HEK293T (cell line): ENCODE data around the gene SLC43A1.

Experiments used
- CTCF ChIA-PET: fragments of 350-600 bp; formaldehyde crosslinking; extraction: SDS; loops from one replicate; lab custom pipeline; 2021; ENCODE audit warnings: antibody characterized with exemption, inconsistent platforms; lab: Yijun Ruan, JAX
- POLR2A ChIA-PET: fragments of 350-600 bp; formaldehyde crosslinking; extraction: SDS; loops from one replicate; lab custom pipeline; 2020; ENCODE audit warnings: antibody characterized with exemption, inconsistent platforms; lab: Yijun Ruan, JAX
- DNase-seq: peaks from one replicate; pipeline ENCODE4 v3.0.0; 2012; ENCODE audit warnings: mixed read lengths; ENCODE audit errors: extremely low spot score
- ARNT ChIP-seq: fragments of 450-650 bp; IDR thresholded peaks from 2 replicates; pipeline ENCODE4 v1.6.1; 2017; ENCODE audit warnings: mild to moderate bottlenecking
- BHLHE40 ChIP-seq: fragments of 450-650 bp; IDR thresholded peaks from 2 replicates; pipeline ENCODE4 v1.6.1; 2016; ENCODE audit warnings: mild to moderate bottlenecking, moderate library complexity, borderline replicate concordance
- CTBP1 ChIP-seq: fragments of 450-650 bp; IDR thresholded peaks from 2 replicates; pipeline ENCODE4 v1.6.1; 2016; ENCODE audit warnings: borderline replicate concordance
- ELF4 ChIP-seq: fragments of 450-650 bp; IDR thresholded peaks from 2 replicates; pipeline ENCODE4 v1.6.1; 2017; ENCODE audit warnings: antibody characterized with exemption
- FOXA1 ChIP-seq: fragments of 450-650 bp; IDR thresholded peaks from 2 replicates; pipeline ENCODE4 v1.6.1; 2016; ENCODE audit warnings: mild to moderate bottlenecking
- FOXK2 ChIP-seq: fragments of 450-650 bp; IDR thresholded peaks from 2 replicates; pipeline ENCODE4 v1.6.1; 2016; ENCODE audit warnings: mild to moderate bottlenecking
- FOXM1 ChIP-seq: fragments of 450-650 bp; IDR thresholded peaks from 2 replicates; pipeline ENCODE4 v1.6.1; 2017; ENCODE audit warnings: mild to moderate bottlenecking, borderline replicate concordance
- HDGF ChIP-seq: fragments of 450-650 bp; IDR thresholded peaks from 2 replicates; pipeline ENCODE4 v1.6.1; 2017; ENCODE audit warnings: antibody characterized with exemption, borderline replicate concordance
- L3MBTL2 ChIP-seq: fragments of 450-650 bp; conservative IDR thresholded peaks from 2 replicates; pipeline ENCODE4 v1.6.1; 2016; ENCODE audit warnings: mild to moderate bottlenecking
- LEF1 ChIP-seq: fragments of 450-650 bp; IDR thresholded peaks from 2 replicates; pipeline ENCODE4 v1.6.1; 2017; ENCODE audit warnings: mild to moderate bottlenecking, borderline replicate concordance
- NFRKB ChIP-seq: fragments of 450-650 bp; IDR thresholded peaks from 2 replicates; pipeline ENCODE4 v1.6.1; 2016; ENCODE audit warnings: mild to moderate bottlenecking, moderate library complexity
- PKNOX1 ChIP-seq: fragments of 450-650 bp; IDR thresholded peaks from 2 replicates; pipeline ENCODE4 v1.6.1; 2016
- SP1 ChIP-seq: fragments of 450-650 bp; IDR thresholded peaks from 2 replicates; pipeline ENCODE4 v1.6.1; 2017
- SUZ12 ChIP-seq: fragments of 450-650 bp; IDR thresholded peaks from 2 replicates; pipeline ENCODE4 v1.6.1; 2016; ENCODE audit warnings: mild to moderate bottlenecking
- TARDBP ChIP-seq: fragments of 450-650 bp; IDR thresholded peaks from 2 replicates; pipeline ENCODE4 v1.6.1; 2016
- ZNF384 ChIP-seq: fragments of 450-650 bp; IDR thresholded peaks from 2 replicates; pipeline ENCODE4 v1.6.1; 2016

The SLC43A1 gene

GRCh38 chr11:57474017-57474802 is 41.3 kb downstream of the SLC43A1 start:
- TF ChIP-seq TARDBP: no peak
- TF ChIP-seq SUZ12: no peak
- no peak for TF ChIP-seq PKNOX1
- TF ChIP-seq BHLHE40: no peak
- no peak for TF ChIP-seq L3MBTL2
- TF ChIP-seq NFRKB: no peak
- TF ChIP-seq FOXM1: no peak
- TF ChIP-seq CTBP1: no peak
- TF ChIP-seq SP1: no peak
- no peak for TF ChIP-seq LEF1
- no peak for TF ChIP-seq FOXK2
- no peak for DNase-seq
- ChIA-PET POLR2A (interaction anchor here (0.9 to 1.5 kb wide), 2 partner anchors 10 to 139 kb away, joined by 3 to 4 read pairs; partner anchors contain the start of gene SSRP1), CTCF (interaction anchor here (0.5 to 1.9 kb wide), 4 partner anchors 8 to 122 kb away, joined by 3 to 6 read pairs (median 4); no protein-coding TSS in a partner anchor)

- no peak for DNase-seq
- TF ChIP-seq FOXM1 (no peak), ZNF384 (no peak), NFRKB (no peak), L3MBTL2 (no peak)
- POLR2A ChIA-PET: interaction anchor here (1.5 kb wide), 1 partner anchor 9 kb away, joined by 4 read pairs; no protein-coding TSS in a partner anchor
- CTCF ChIA-PET: interaction anchor here (0.5 to 1.9 kb wide), 5 partner anchors 9 to 123 kb away, joined by 3 to 6 read pairs (median 4); no protein-coding TSS in a partner anchor
Measured at GRCh38 chr11:57473285-57473841, 42.1 kb downstream of the SLC43A1 start.

GRCh38 chr11:57471496-57471895 is 44.0 kb downstream of the SLC43A1 start:
- POLR2A ChIA-PET: no interaction called here
- CTCF ChIA-PET: no interaction called here
- no peak for DNase-seq
- TF ChIP-seq TARDBP: no peak
- no peak for TF ChIP-seq FOXM1
- no peak for TF ChIP-seq CTBP1
- no peak for TF ChIP-seq FOXK2
- TF ChIP-seq LEF1: no peak
- TF ChIP-seq HDGF: no peak
- TF ChIP-seq PKNOX1: no peak
- no peak for TF ChIP-seq BHLHE40
- TF ChIP-seq NFRKB: no peak
- no peak for TF ChIP-seq ZNF384
- no peak for TF ChIP-seq ARNT
- TF ChIP-seq ELF4: no peak
- TF ChIP-seq SP1: no peak
- TF ChIP-seq L3MBTL2: no peak

- POLR2A ChIA-PET: no interaction called here
- CTCF ChIA-PET: no interaction called here
- no peak for DNase-seq
- no peak for TF ChIP-seq FOXA1
- no peak for TF ChIP-seq PKNOX1
- TF ChIP-seq BHLHE40: no peak
- no peak for TF ChIP-seq HDGF
- TF ChIP-seq TARDBP: no peak
- TF ChIP-seq L3MBTL2: no peak
- no peak for TF ChIP-seq SP1
Measured at GRCh38 chr11:57469268-57469667, 46.2 kb downstream of the SLC43A1 start.

GRCh38 chr11:57468276-57468675 is 47.2 kb downstream of the SLC43A1 start:
- POLR2A ChIA-PET: no interaction called here
- CTCF ChIA-PET: no interaction called here
- TF ChIP-seq HDGF: no peak
- no peak for TF ChIP-seq FOXM1
- TF ChIP-seq SUZ12: no peak
- no peak for DNase-seq

GRCh38 chr11:57467508-57468157 is 47.9 kb downstream of the SLC43A1 start:
- ChIA-PET CTCF (no interaction called here), POLR2A (no interaction called here)
- DNase-seq: no peak
- TF ChIP-seq ZNF384 (no peak), SUZ12 (no peak), ARNT (no peak), FOXM1 (no peak), ELF4 (no peak), SP1 (no peak), L3MBTL2 (no peak), FOXA1 (no peak), TARDBP (no peak), PKNOX1 (no peak), HDGF (no peak), BHLHE40 (no peak), NFRKB (no peak), CTBP1 (no peak)
